Measurements from ENCODE around the gene PHACTR3. TPM values are rescaled to one million over a fixed set of nuclear protein-coding genes. Genes with fewer than 3 reads are reported as not detected.

The PHACTR3 gene
- total RNA-seq, 6 donors from 2014 or later = 5.5 to 30.8 (median 11.4) TPM

GRCh38 chr20:59812286-59813125, 208.2 kb downstream of the PHACTR3 start:
- ATAC-seq (ENCODE audit: low FRiP score in 2 of 2) (no peak), DNase-seq (no peak)
- Histone ChIP-seq H3K27ac (no peak overlapping the region), H3K9me3 (no peaks in the 10 kb centered on the region), H3K4me1 (no peaks in the 10 kb centered on the region), H3K36me3 (no peaks in the 10 kb centered on the region), H3K27me3 (no peaks in the 10 kb centered on the region), H3K4me3 (no peak overlapping the region)
- 87 to 88% methylated on average over 6 to 21 of the region's 23 CpGs for WGBS, 2 donors
- TF ChIP-seq, protein P1, sequence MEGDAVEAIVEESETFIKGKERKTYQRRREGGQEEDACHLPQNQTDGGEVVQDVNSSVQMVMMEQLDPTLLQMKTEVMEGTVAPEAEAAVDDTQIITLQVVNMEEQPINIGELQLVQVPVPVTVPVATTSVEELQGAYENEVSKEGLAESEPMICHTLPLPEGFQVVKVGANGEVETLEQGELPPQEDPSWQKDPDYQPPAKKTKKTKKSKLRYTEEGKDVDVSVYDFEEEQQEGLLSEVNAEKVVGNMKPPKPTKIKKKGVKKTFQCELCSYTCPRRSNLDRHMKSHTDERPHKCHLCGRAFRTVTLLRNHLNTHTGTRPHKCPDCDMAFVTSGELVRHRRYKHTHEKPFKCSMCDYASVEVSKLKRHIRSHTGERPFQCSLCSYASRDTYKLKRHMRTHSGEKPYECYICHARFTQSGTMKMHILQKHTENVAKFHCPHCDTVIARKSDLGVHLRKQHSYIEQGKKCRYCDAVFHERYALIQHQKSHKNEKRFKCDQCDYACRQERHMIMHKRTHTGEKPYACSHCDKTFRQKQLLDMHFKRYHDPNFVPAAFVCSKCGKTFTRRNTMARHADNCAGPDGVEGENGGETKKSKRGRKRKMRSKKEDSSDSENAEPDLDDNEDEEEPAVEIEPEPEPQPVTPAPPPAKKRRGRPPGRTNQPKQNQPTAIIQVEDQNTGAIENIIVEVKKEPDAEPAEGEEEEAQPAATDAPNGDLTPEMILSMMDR (IDR thresholded peaks at IDR 0.05) = no peak
- no peak for TF ChIP-seq POLR2AphosphoS5 (IDR thresholded peaks at IDR 0.05)
- no peak for TF ChIP-seq EP300 (IDR thresholded peaks at IDR 0.05)
- TF ChIP-seq POLR2A (IDR thresholded peaks at IDR 0.05) = no peak

DNA sequence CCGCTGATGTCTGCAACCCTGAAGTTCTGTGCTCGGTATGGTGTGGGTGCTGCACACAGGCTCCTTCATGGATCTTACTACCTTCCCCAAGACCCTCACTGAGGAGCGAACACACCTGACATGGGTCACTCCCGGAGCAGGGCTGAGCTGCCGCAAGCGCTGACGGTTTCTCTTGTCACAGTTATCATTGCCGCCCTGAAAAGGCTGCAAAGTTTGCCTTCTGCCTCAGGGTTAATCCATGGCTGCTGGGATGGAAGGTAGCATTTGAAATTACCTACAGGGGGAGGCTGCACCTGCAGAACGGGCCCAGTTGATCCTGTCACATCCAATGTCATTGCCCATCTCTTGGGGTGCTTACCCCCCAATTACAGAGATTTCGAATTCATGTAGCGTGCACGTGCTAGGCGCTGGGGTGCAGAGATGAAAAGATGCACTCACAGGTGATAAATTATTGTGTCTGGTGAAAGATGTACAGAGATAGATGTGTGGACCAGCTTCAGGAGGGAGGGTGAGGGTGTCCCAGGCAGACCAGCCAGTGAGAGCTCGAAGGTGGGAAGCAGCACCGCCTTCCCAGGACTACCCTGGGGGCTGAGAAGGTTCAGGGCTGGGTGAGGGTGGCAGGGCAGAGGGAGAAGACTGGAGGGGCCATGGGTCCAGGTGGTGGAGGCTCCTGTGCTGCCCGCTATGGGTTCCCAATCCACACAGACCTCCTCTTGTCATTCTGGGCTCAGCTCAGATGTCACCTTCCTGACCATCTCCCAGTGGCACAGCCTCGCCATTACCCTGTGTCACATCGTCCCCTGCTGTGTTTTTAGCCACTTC, 209.0 kb downstream of the PHACTR3 start:
- H3K27me3 ChIP-seq = no peaks in the 10 kb centered on the region
- WGBS, 2 donors = 72 to 86% methylated on average over 10 to 18 of the region's 18 CpGs
- no peaks in the 10 kb centered on the region for H3K4me1 ChIP-seq
- peak in 1 of 2 donors; percentile 8 for ATAC-seq (ENCODE audit: low FRiP score in 2 of 2)
- no peaks in the 10 kb centered on the region for H3K36me3 ChIP-seq
- TF ChIP-seq, protein P1 (IDR thresholded peaks at IDR 0.05) = no peak
- TF ChIP-seq EP300 (IDR thresholded peaks at IDR 0.05) = no peak
- no peak for TF ChIP-seq POLR2AphosphoS5 (IDR thresholded peaks at IDR 0.05)
- TF ChIP-seq POLR2A (IDR thresholded peaks at IDR 0.05) = no peak
- peak in 1 of 2 donors; percentile 18 for DNase-seq
- no peak overlapping the region for H3K4me3 ChIP-seq
- no peaks in the 10 kb centered on the region for H3K9me3 ChIP-seq
- no peak overlapping the region for H3K27ac ChIP-seq

- 69 to 72% methylated on average over 20 to 21 of the region's 21 CpGs for WGBS, 2 donors
- Histone ChIP-seq H3K4me1 (no peaks in the 10 kb centered on the region), H3K36me3 (no peaks in the 10 kb centered on the region), H3K27me3 (no peaks in the 10 kb centered on the region), H3K27ac (no peak overlapping the region), H3K4me3 (no peak overlapping the region), H3K9me3 (no peaks in the 10 kb centered on the region)
- TF ChIP-seq, protein P1 (IDR thresholded peaks at IDR 0.05) = no peak
- TF ChIP-seq POLR2A (IDR thresholded peaks at IDR 0.05) (no peak), POLR2AphosphoS5 (IDR thresholded peaks at IDR 0.05) (no peak), EP300 (IDR thresholded peaks at IDR 0.05) (no peak)
- ATAC-seq (ENCODE audit: low FRiP score in 2 of 2) (peak in 1 of 2 donors; percentile 28), DNase-seq (peak in 1 of 2 donors; percentile 65)
Measured at GRCh38 chr20:59813948-59814839, 209.9 kb downstream of the PHACTR3 start.

- Histone ChIP-seq H3K27ac (no peak overlapping the region), H3K4me3 (no peak overlapping the region), H3K36me3 (no peaks in the 10 kb centered on the region), H3K9me3 (no peaks in the 10 kb centered on the region), H3K4me1 (no peaks in the 10 kb centered on the region), H3K27me3 (no peaks in the 10 kb centered on the region)
- DNase-seq (no peak), ATAC-seq (ENCODE audit: low FRiP score in 2 of 2) (no peak)
- TF ChIP-seq, protein P1 (IDR thresholded peaks at IDR 0.05) = no peak
- TF ChIP-seq POLR2AphosphoS5 (IDR thresholded peaks at IDR 0.05) = no peak
- TF ChIP-seq POLR2A (IDR thresholded peaks at IDR 0.05) = no peak
- TF ChIP-seq EP300 (IDR thresholded peaks at IDR 0.05) = no peak
- WGBS, 2 donors = 72 to 81% methylated on average over 8 of the region's 8 CpGs
Measured at GRCh38 chr20:59814840-59815340, 210.6 kb downstream of the PHACTR3 start.
